ENCODE results near the gene GADD45A. TPM values are rescaled to one million over a fixed set of nuclear protein-coding genes. Genes with fewer than 3 reads are reported as not detected.
"Not testable (repeated sequence)": the region's sequence is repeated elsewhere in the genome, so short reads cannot be mapped to it uniquely, and the experiment has no call there.

The GADD45A gene
- total RNA-seq, 1 donor from 2014 or later = 8.7 TPM

DNA sequence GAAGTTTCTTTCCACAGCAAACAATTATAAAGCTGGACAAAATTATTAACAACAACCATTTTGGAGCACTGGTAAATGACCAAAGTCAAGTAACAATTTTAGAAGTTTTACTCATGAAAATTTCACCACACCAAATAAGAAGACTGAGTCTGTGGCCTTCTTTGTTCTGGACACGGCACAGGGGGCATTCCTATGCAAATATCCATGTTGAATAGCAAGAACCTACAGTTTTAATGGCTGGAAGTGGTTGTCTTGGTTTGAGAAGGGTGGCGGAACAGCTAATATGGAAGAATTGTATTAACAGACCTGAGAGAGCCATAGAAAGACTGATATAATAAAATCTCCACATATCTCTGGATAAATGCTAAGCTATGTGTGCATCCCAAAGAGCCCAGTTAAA is 29.4 kb upstream of the GADD45A start:
- H3K27ac Mint-ChIP-seq = no peak overlapping the region
- TF ChIP-seq, protein P1, sequence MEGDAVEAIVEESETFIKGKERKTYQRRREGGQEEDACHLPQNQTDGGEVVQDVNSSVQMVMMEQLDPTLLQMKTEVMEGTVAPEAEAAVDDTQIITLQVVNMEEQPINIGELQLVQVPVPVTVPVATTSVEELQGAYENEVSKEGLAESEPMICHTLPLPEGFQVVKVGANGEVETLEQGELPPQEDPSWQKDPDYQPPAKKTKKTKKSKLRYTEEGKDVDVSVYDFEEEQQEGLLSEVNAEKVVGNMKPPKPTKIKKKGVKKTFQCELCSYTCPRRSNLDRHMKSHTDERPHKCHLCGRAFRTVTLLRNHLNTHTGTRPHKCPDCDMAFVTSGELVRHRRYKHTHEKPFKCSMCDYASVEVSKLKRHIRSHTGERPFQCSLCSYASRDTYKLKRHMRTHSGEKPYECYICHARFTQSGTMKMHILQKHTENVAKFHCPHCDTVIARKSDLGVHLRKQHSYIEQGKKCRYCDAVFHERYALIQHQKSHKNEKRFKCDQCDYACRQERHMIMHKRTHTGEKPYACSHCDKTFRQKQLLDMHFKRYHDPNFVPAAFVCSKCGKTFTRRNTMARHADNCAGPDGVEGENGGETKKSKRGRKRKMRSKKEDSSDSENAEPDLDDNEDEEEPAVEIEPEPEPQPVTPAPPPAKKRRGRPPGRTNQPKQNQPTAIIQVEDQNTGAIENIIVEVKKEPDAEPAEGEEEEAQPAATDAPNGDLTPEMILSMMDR (IDR thresholded peaks at IDR 0.05) = no peak
- no peak for ATAC-seq (ENCODE audit: low read depth)
- no peak for DNase-seq
- H3K4me1 Mint-ChIP-seq = no peaks in the 10 kb centered on the region
- POLR2A ChIA-PET = no interaction called here
- CTCF ChIA-PET = no interaction called here
- intact Hi-C loops (cut with micrococcal nuclease) = no loop called here
- no peaks in the 10 kb centered on the region for H3K9me3 Mint-ChIP-seq
- H3K36me3 Mint-ChIP-seq (ENCODE audit: low read depth) = no peaks in the 10 kb centered on the region
- H3K27me3 Mint-ChIP-seq = peaks cover 16% of the 10 kb centered on the region
- H3K4me3 Mint-ChIP-seq = no peak overlapping the region

DNA sequence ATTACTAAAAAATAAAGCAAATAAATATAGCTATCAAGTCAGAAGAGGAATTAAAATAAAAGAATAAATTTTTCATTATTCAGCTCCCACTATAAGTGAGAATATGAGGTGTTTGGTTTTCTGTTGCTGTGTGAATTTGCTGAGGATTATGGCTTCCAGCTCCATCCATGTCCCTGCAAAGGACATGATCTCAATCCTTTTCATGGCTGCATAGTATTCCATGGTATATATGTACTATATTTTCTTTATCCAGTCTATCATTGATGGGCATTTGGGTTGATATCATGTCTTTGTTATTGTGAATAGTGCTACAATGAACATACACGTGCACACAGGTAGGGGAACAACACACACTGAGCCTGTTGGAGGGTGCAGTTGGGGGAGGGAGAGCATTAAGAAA is 27.8 kb upstream of the GADD45A start:
- H3K27me3 Mint-ChIP-seq = peaks cover 17% of the 10 kb centered on the region
- POLR2A ChIA-PET; DNase-seq; H3K4me3 Mint-ChIP-seq; H3K36me3 Mint-ChIP-seq (ENCODE audit: low read depth); intact Hi-C loops (cut with micrococcal nuclease); ATAC-seq (ENCODE audit: low read depth); H3K27ac Mint-ChIP-seq; H3K4me1 Mint-ChIP-seq; H3K9me3 Mint-ChIP-seq: not testable (repeated sequence)
- CTCF ChIA-PET = interaction anchor here (0.5 kb wide), 1 partner anchor 131 kb away, joined by 4 read pairs; no protein-coding TSS in a partner anchor

DNA sequence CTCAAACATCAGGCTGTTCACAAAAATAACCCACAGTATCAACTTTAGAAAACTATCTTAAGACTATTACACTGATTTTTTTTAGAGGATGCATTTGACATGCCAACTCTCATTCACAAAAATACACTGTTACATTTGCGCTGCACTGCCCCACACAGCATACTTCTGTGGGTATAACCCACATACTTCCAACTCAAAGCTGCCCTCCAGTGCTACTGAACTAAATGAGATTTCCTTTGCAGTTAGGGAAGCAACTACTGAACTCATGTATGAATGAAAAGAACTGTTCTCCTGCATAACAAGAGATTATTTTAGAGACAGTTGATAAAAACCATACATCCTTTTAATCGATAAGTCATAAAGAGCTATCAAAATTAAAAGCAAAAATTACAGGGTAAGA is 25.8 kb upstream of the GADD45A start:
- peaks cover 19% of the 10 kb centered on the region for H3K27me3 Mint-ChIP-seq
- no peak overlapping the region for H3K4me3 Mint-ChIP-seq
- H3K4me1 Mint-ChIP-seq = no peaks in the 10 kb centered on the region
- TF ChIP-seq, protein P1 (IDR thresholded peaks at IDR 0.05) = no peak
- ChIA-PET POLR2A (no interaction called here), CTCF (no interaction called here)
- no peaks in the 10 kb centered on the region for H3K9me3 Mint-ChIP-seq
- no peaks in the 10 kb centered on the region for H3K36me3 Mint-ChIP-seq (ENCODE audit: low read depth)
- H3K27ac Mint-ChIP-seq = no peak overlapping the region
- DNase-seq (no peak), ATAC-seq (ENCODE audit: low read depth) (no peak)
- intact Hi-C loops (cut with micrococcal nuclease) = no loop called here

DNA sequence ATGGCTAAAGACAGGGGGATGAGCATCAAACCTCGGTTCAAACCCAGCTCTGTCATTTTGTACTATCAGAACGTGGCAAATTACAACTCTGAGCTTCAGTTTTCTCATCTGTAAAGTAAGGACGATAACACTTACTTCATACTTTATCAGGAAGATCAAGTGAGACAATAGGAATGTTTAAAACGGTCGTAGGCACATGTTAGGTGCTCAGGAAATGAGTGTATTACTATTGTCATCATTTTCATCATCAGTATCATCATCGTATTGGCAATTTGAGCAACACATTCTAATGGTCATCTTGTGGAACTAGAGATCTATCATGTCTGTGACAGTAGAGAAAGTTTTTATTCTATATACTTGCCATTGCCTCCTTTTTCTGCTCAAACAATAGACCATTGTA is 22.1 kb upstream of the GADD45A start:
- H3K36me3 Mint-ChIP-seq (ENCODE audit: low read depth) = no peaks in the 10 kb centered on the region
- peaks cover 21% of the 10 kb centered on the region for H3K27me3 Mint-ChIP-seq
- H3K4me1 Mint-ChIP-seq = no peaks in the 10 kb centered on the region
- POLR2A ChIA-PET = no interaction called here
- TF ChIP-seq, protein P1 (IDR thresholded peaks at IDR 0.05) = no peak
- DNase-seq (no peak), ATAC-seq (ENCODE audit: low read depth) (no peak)
- H3K9me3 Mint-ChIP-seq = no peaks in the 10 kb centered on the region
- no peak overlapping the region for H3K4me3 Mint-ChIP-seq
- CTCF ChIA-PET = no interaction called here
- H3K27ac Mint-ChIP-seq = no peak overlapping the region
- intact Hi-C loops (cut with micrococcal nuclease) = no loop called here

DNA sequence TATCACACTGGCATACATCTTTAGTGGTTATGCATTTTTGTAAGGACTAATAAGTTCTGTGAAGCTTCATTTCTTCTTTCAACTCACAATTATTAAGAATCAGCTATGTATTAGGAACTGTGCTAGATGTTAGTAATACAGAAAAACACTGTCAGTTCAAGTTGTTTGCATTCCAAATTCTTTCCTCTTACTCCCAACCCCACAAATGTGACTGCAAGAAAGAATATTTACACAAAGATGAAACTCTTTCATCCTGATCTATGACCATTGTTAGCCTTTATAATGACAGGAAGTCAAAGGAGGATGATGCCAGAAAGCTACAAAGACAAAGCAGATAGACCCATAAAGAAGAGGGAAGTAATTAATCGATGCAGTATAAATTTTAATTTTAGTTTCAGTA is 21.0 kb upstream of the GADD45A start:
- ATAC-seq (ENCODE audit: low read depth) (no peak), DNase-seq (no peak)
- Mint-ChIP-seq H3K36me3 (ENCODE audit: low read depth) (no peaks in the 10 kb centered on the region), H3K4me1 (no peaks in the 10 kb centered on the region), H3K9me3 (no peaks in the 10 kb centered on the region), H3K27me3 (peaks cover 23% of the 10 kb centered on the region), H3K4me3 (no peak overlapping the region), H3K27ac (no peak overlapping the region)
- intact Hi-C loops (cut with micrococcal nuclease) = no loop called here
- TF ChIP-seq, protein P1 (IDR thresholded peaks at IDR 0.05) = no peak
- ChIA-PET CTCF (no interaction called here), POLR2A (no interaction called here)

DNA sequence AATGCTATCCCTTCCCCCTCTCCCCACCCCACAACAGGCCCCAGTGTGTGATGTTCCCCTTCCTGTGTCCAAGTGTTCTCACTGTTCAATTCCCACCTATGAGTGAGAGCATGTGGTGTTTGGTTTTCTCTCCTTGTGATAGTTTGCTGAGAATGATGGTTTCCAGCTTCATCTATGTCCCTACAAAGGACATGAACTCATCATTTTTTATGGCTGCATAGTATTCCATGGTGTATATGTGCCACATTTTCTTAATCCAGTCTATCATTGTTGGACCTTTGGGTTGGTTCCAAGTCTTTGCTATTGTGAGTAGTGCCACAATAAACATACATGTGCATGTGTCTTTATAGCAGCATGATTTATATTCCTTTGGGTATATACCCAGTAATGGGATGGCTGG is 19.7 kb upstream of the GADD45A start:
- H3K9me3 Mint-ChIP-seq; H3K4me1 Mint-ChIP-seq; POLR2A ChIA-PET; intact Hi-C loops (cut with micrococcal nuclease); H3K36me3 Mint-ChIP-seq (ENCODE audit: low read depth); CTCF ChIA-PET; DNase-seq; H3K27ac Mint-ChIP-seq; H3K4me3 Mint-ChIP-seq; ATAC-seq (ENCODE audit: low read depth): not testable (repeated sequence)
- H3K27me3 Mint-ChIP-seq = peaks cover 19% of the 10 kb centered on the region

All from activated B cell treated with CpG ODN at 0.5 μM for 24 hours (primary cell).